Type B pancreatic cell (in vitro differentiated cells): ENCODE measurements around the gene TM4SF4. TPM values are rescaled to one million over a fixed set of nuclear protein-coding genes. Genes with fewer than 3 reads are reported as not detected.
A peak's percentile ranks its signal among the peaks of the same experiment; 100 is the strongest.

ENCODE experiments used
- DNase-seq: peaks from one replicate; pipeline ENCODE4 v3.0.0; 2021; ENCODE audit warnings: mixed read lengths; ENCODE audit not compliant: unreplicated experiment; ENCODE audit errors: extremely low spot score
- H3K27ac Mint-ChIP-seq: 2 replicates; pipeline ENCODE4 v1.8.0; 2021; ENCODE audit warnings: mild to moderate bottlenecking, mixed read lengths
- H3K27me3 Mint-ChIP-seq: 2 replicates; pipeline ENCODE4 v1.8.0; 2021; ENCODE audit warnings: mixed read lengths
- H3K36me3 Mint-ChIP-seq: 2 replicates; pipeline ENCODE4 v1.8.0; 2021; ENCODE audit warnings: mixed read lengths
- H3K4me1 Mint-ChIP-seq: one replicate; pipeline ENCODE4 v1.8.0; 2021; ENCODE audit warnings: mixed read lengths; ENCODE audit not compliant: unreplicated experiment
- H3K4me3 Mint-ChIP-seq: 2 replicates; pipeline ENCODE4 v1.8.0; 2021; ENCODE audit warnings: mild to moderate bottlenecking, mixed read lengths
- H3K9me3 Mint-ChIP-seq: 2 replicates; pipeline ENCODE4 v1.8.0; 2021; ENCODE audit warnings: mixed read lengths
- total RNA-seq: library from RNA; stranded (reverse); gene quantifications from 2 replicates; pipeline ENCODE4 v1.2.1, GENCODE V29; 2021; ENCODE audit warnings: low replicate concordance
- TF ChIP-seq, protein P1 (sequence below): fragments of 200-600 bp; sonication (generic); conservative IDR thresholded peaks from 2 replicates; pipeline ENCODE4 v1.5.0; 2021; ENCODE audit warnings: antibody characterized with exemption, mild to moderate bottlenecking

TM4SF4 gene
- total RNA-seq, 1 donor from 2014 or later: 18.1 TPM

DNA sequence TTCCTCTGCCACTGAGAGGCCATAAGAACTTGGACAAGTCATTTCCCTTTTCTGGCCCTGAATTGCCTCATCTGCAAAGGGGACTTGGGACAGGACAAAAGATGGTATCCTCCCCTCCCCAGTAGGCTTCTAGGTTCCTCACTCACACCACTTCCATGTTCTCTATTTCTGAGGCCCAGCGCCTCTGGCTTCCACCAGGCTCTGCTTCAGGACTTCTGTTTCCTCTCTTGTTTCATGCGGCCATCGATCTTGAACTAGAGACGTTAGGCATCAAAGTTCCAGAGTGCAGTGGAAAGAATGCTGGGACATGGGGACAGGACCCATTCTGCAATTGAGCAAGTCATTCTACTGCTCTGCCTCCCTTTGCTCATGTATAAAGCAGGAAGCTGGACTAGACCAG, 1.7 kb downstream of the TM4SF4 start:
- H3K9me3 Mint-ChIP-seq: peaks cover 4% of the 10 kb centered on the region
- H3K36me3 Mint-ChIP-seq: no peaks in the 10 kb centered on the region
- no peak for DNase-seq
- H3K27me3 Mint-ChIP-seq: no peaks in the 10 kb centered on the region
- TF ChIP-seq, protein P1, sequence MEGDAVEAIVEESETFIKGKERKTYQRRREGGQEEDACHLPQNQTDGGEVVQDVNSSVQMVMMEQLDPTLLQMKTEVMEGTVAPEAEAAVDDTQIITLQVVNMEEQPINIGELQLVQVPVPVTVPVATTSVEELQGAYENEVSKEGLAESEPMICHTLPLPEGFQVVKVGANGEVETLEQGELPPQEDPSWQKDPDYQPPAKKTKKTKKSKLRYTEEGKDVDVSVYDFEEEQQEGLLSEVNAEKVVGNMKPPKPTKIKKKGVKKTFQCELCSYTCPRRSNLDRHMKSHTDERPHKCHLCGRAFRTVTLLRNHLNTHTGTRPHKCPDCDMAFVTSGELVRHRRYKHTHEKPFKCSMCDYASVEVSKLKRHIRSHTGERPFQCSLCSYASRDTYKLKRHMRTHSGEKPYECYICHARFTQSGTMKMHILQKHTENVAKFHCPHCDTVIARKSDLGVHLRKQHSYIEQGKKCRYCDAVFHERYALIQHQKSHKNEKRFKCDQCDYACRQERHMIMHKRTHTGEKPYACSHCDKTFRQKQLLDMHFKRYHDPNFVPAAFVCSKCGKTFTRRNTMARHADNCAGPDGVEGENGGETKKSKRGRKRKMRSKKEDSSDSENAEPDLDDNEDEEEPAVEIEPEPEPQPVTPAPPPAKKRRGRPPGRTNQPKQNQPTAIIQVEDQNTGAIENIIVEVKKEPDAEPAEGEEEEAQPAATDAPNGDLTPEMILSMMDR: no peak
- H3K4me1 Mint-ChIP-seq: peaks cover 45% of the 10 kb centered on the region
- H3K4me3 Mint-ChIP-seq: peak overlapping the region; percentile 68
- H3K27ac Mint-ChIP-seq: peak overlapping the region; percentile 79

DNA sequence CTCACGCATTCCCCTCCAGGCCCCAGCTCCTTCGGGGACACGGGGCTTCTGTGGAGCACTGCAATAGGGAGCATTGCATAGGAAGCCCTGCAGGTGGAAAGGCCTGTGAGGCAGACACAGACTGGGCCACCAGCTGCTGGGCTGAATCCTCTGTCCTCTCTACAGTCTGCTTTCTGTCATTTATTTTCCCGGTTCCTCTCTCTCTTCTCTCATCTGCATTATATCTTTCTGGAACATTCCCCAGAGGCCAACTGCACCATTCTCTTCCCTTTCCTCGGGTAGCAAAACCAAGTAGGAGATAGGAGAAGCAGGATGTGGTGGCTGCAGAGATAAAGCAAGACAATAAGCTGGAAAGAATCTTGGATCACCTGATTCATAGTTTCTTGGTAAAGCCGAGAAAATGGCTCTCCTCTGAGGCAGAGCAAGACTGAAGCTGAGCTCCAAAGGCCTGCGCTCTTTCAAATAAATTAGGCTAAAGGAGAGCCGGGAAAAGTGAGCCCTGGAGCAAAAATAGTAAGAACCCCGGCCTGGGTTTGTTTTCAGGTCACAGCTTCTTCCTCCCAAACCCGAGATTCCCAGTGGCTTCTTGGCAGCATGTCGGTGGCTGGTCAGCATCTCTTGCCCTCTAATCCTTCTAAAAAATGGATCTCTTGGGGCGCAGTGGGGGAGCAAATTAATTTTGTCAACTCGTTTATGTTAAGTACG, 5.3 kb downstream of the TM4SF4 start:
- H3K27me3 Mint-ChIP-seq: no peaks in the 10 kb centered on the region
- no peak for DNase-seq
- no peak overlapping the region for H3K4me3 Mint-ChIP-seq
- H3K36me3 Mint-ChIP-seq: no peaks in the 10 kb centered on the region
- peak overlapping the region; percentile 87 for H3K27ac Mint-ChIP-seq
- TF ChIP-seq, protein P1: no peak
- H3K9me3 Mint-ChIP-seq: peaks cover 4% of the 10 kb centered on the region
- peaks cover 19% of the 10 kb centered on the region for H3K4me1 Mint-ChIP-seq

GRCh38 chr3:149480326-149481017, 6.0 kb downstream of the TM4SF4 start:
- H3K36me3 Mint-ChIP-seq: no peaks in the 10 kb centered on the region
- H3K9me3 Mint-ChIP-seq: peaks cover 4% of the 10 kb centered on the region
- peak overlapping the region; percentile 87 for H3K27ac Mint-ChIP-seq
- peaks cover 12% of the 10 kb centered on the region for H3K4me1 Mint-ChIP-seq
- no peaks in the 10 kb centered on the region for H3K27me3 Mint-ChIP-seq
- TF ChIP-seq, protein P1: peak; percentile 82
- no peak overlapping the region for H3K4me3 Mint-ChIP-seq
- DNase-seq: no peak

GRCh38 chr3:149481056-149481455, 6.6 kb downstream of the TM4SF4 start:
- H3K27ac Mint-ChIP-seq: no peak overlapping the region
- H3K4me3 Mint-ChIP-seq: no peak overlapping the region
- no peaks in the 10 kb centered on the region for H3K27me3 Mint-ChIP-seq
- TF ChIP-seq, protein P1: no peak
- H3K36me3 Mint-ChIP-seq: no peaks in the 10 kb centered on the region
- peaks cover 8% of the 10 kb centered on the region for H3K4me1 Mint-ChIP-seq
- no peak for DNase-seq
- peaks cover 4% of the 10 kb centered on the region for H3K9me3 Mint-ChIP-seq

DNA sequence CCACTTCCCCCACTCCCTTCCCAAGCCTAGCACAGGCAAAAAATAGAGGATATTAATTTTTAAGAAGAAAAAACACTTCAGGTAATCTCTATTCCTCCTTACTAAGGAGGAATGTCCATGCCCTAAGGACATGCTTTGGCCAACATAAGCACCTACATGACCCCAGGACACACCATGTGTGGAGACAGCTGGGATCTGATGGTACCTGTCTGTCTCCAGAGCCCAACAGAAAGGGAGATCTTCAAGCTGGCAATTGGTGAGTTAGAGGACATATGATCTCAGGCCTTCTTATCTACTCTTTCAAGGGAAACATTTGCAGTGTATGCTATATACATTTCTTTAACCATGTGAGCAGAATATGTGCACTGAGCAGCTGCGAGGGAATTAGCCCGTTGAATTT, 7.0 kb downstream of the TM4SF4 start:
- no peaks in the 10 kb centered on the region for H3K27me3 Mint-ChIP-seq
- H3K27ac Mint-ChIP-seq: no peak overlapping the region
- H3K4me1 Mint-ChIP-seq: peaks cover 8% of the 10 kb centered on the region
- TF ChIP-seq, protein P1: no peak
- no peaks in the 10 kb centered on the region for H3K36me3 Mint-ChIP-seq
- no peak for DNase-seq
- H3K9me3 Mint-ChIP-seq: peaks cover 4% of the 10 kb centered on the region
- no peak overlapping the region for H3K4me3 Mint-ChIP-seq
